Muscle of arm (tissue), 14 donors: Measurements from ENCODE around the gene OR11H12. TPM values are rescaled to one million over a fixed set of nuclear protein-coding genes. Genes with fewer than 3 reads are reported as not detected.
"Not testable (repeated sequence)": the region's sequence is repeated elsewhere in the genome, so short reads cannot be mapped to it uniquely, and the experiment has no call there.

Experiments used
- DNase-seq: peaks from one replicate; pipeline ENCODE4 v3.0.0-alpha.2; 2013
- long read RNA-seq, 11 donors: transcript quantifications; one replicate each; lab custom pipeline, GENCODE V29; 2026
- polyA plus RNA-seq, 12 donors: library from polyadenylated mRNA; unstranded; fragments of 120-200 nt; gene quantifications; one replicate each; pipeline ENCODE4 v1.2.1, GENCODE V29; 2013; ENCODE audit not compliant: insufficient read length in 12 of 12

OR11H12 gene, protein sequence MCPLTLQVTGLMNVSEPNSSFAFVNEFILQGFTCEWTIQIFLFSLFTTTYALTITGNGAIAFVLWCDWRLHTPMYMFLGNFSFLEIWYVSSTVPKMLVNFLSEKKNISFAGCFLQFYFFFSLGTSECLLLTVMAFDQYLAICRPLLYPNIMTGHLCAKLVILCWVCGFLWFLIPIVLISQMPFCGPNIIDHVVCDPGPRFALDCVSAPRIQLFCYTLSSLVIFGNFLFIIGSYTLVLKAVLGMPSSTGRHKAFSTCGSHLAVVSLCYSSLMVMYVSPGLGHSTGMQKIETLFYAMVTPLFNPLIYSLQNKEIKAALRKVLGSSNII
- not detected for polyA plus RNA-seq
- long read RNA-seq, donor 1 = 0 reads
- long read RNA-seq, donor 2 = 0 reads
- long read RNA-seq, donor 3 = 0 reads
- long read RNA-seq, donor 4 = 0 reads
- long read RNA-seq, donor 5 = 0 reads
- long read RNA-seq, donor 6 = 0 reads
- long read RNA-seq, donor 7 = 0 reads
- long read RNA-seq, donor 8 = 0 reads
- long read RNA-seq, donor 9 = 0 reads
- long read RNA-seq, donor 10 = 0 reads
- long read RNA-seq, donor 11 = 0 reads

DNA sequence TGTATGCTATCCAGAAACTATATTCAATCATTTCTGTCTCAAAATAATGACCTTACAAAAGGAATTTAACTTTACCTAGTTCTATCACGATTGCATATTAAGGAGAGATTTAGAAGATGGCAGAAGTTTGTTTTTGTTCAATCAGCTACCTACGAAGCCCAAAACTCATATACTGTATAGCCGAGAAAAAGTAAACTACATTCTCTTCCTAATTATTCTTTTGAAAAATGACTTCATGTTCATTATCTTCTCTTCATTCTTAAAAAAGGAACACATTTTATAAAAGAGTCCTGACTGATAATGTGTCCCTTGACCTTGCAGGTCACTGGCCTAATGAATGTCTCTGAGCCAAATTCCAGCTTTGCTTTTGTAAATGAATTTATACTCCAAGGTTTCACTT lies at the start of gene OR11H12:
Gene OR11H12, plus strand, starts transcription at position 301 of the 400 bp plus-strand sequence. Its CDS starts 0 bp downstream, at position 301.
- DNase-seq = not testable (repeated sequence)

DNA sequence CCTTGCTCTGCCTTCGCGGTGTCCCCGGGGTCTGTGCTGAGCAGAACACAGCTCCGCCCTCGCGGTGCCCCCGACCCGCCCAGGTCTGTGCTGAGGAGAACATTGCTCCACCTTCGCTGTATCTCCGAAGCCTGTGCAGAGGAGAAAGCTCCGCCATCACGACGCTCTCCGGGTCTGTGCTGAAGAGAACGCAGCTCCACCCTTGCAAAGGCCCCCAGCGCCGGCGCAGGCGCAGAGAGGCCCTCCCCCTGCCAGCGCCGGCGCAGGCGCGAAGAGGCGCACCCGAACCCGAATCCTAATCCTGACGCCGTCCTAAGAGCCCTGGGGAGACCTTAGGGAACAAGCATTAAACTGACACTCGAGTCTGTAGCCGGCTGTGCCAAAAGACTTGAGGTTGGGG lies 18.0 kb upstream of the OR11H12 start:
- not testable (repeated sequence) for DNase-seq

DNA sequence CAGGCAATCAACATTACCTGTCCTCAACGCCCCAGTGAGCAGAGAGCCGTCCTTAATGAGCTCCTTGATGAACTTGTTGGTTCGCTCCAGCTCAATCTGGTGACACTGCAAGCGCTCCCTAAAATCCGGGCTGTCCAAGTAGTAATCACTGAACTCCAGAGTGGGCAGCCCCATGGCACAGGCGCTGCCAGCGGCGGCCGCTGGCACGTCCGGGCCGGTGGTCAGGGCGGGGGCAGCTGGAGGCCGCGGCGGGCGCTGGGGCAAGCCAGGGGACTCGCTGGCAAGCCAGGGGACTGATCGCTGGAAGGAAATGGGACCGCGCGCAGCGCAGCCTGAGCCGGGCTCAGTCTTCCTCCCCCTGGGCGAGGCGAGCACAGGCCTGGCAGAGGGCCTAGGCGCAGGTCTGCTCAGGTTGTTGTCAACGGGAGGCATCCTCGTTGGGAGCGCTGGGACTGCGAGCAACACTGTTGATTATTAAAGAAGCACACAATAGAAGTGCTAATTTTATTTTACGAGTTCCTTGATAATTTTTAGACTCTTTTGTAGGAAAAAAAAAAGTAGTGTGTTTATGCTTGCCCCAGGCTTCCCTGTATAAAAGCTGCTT lies 25.8 kb downstream of the OR11H12 start:
- not testable (repeated sequence) for DNase-seq

DNA sequence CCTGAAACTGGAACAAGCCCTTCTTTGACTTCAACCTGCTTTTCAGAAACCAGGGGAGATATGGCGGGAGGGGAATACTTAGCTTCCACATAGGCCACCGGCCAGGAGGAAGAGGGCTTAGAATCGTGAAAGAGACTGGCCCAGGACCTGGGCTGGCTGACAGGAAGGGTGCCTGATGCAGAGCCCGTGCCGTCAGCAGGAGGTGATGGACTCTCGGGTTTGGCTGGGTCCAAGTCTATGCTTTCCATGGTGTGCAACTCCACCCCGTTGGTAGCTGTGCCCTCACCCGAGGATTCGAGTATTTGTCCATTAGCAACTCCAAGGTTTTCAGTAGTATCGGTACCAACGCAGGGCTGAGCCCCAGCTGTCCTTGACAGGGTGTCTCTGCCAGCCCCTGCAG lies 35.1 kb downstream of the OR11H12 start:
- not testable (repeated sequence) for DNase-seq

DNA sequence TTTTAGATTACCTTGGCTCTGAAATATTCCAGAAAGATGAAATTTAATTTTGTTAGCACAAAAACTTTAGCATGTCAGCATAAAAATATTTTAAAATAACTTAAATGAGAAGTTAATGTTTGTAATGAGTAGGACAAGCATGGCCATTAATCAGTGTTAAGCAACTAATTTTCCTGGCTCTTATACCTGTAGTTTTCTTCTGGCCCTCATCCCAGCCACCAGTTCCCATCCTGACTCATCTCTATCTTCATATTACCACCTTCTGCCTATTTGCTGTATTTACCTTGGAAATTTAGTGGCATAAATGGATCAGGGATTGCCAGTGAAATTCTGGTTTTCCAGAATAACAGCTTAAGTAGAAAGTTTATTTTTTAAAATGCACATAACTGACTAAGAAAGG lies 37.1 kb downstream of the OR11H12 start:
- DNase-seq = not testable (repeated sequence)

DNA sequence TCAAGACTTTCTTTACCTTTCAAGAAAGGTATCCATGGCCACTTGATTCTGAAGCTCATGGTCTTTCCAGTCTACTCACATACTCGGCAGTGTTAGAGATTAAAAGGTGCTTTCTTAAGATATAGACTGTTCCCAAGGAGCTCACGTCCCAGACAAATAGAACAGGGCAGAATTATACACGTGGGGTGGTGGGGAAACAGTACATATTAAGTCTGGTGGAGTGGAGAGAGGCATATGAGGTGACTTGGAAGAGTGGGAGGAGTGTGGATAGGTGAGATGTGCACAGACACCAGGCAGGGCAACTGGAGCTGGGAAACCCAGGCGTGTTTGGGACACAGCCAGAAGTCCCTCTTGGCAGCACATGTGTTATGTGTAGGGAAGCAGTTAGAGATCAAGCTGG lies 37.9 kb downstream of the OR11H12 start:
- DNase-seq = not testable (repeated sequence)

DNA sequence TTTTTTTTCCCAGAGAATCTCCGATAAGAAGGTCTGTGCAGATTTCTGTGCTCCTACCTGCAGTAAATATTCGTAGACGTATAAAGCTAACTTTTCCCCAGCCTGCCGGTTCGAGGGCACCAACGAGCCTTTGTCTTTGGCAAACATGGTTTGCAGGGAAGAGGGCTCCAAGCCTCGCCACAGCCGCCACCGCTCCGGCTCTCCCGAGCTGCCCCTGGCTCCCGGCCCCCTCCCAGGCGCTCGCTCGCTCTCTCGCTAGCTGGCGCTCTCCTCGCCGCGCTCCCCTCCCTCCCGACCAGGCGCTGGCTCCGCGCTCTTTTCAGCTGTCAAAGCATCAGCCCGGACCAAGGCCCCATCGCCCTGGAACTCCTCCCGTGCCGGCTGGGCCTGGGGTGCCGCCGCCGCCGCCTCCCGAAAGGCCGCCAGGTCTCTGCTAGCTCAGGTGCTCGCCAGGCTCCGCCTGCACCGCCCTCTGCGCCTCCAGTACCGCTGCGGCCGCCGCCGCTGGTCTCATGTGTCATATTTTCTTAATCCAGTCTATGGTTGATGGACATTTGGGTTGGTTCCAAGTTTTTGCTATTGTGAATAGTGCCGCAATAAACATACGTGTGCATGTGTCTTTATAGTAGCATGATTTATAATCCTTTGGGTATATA lies 45.3 kb downstream of the OR11H12 start:
- DNase-seq = not testable (repeated sequence)
